Measurements from ENCODE around the gene MAPKAP1.

Gene MAPKAP1

GRCh38 chr9:125663127-125663526, 43.9 kb downstream of the MAPKAP1 start:
- Histone ChIP-seq H3K9me3 (ENCODE audit: insufficient read depth, low read length) (no peaks in the 10 kb centered on the region), H3K9ac (ENCODE audit: low read length) (no peak overlapping the region), H3K27me3 (ENCODE audit: low read length) (no peaks in the 10 kb centered on the region), H3K79me2 (ENCODE audit: insufficient read depth, low read length) (no peaks in the 10 kb centered on the region), H3F3A (ENCODE audit: insufficient read depth) (no peaks in the 10 kb centered on the region), H2AFZ (ENCODE audit: low read depth, low read length, severe bottlenecking) (no peak overlapping the region), H4K20me1 (ENCODE audit: low read depth, low read length) (no peaks in the 10 kb centered on the region), H3K4me3 (ENCODE audit: insufficient read depth, low read length, poor library complexity, severe bottlenecking) (no peak overlapping the region), H3K27ac (ENCODE audit: low read depth, low read length) (no peak overlapping the region), H3K36me3 (ENCODE audit: low read length) (no peaks in the 10 kb centered on the region), H3K4me2 (ENCODE audit: low read depth, low read length, poor library complexity, severe bottlenecking) (no peak overlapping the region), H3K9me2 (replicated peaks; ENCODE audit: insufficient read depth, low read length) (no peaks in the 10 kb centered on the region)
- TF ChIP-seq EZH2phosphoT487 (conservative IDR thresholded peaks at IDR 0.05; ENCODE audit: low read length) (no peak), CTCF (IDR thresholded peaks at IDR 0.05; ENCODE audit: insufficient read depth, low read length, poor library complexity, severe bottlenecking) (no peak)

DNA sequence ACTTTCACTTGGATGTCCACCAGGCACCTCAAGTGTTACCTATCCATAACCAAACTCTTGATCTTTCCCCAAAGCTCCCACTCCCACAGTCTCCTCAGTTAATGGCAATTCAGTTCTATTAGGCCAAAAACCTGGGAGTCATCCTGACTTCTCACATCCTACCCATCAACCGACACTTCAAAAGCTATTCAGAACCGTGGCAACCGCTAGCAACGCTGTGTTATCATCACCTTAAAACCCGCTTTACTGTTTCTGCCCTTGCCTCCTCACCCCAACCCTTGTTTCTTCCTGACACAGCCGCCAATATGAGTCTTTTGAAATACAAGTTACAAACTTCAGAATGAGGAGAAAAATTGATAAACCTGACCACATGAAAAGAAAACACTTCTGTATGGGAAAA, 46.5 kb downstream of the MAPKAP1 start:
- no peak for TF ChIP-seq CTCF (IDR thresholded peaks at IDR 0.05; ENCODE audit: insufficient read depth, low read length, poor library complexity, severe bottlenecking)
- TF ChIP-seq EZH2phosphoT487 (conservative IDR thresholded peaks at IDR 0.05; ENCODE audit: low read length), result no peak
- no peaks in the 10 kb centered on the region for H3F3A ChIP-seq (ENCODE audit: insufficient read depth)
- H3K4me3 ChIP-seq (ENCODE audit: insufficient read depth, low read length, poor library complexity, severe bottlenecking), result no peak overlapping the region
- no peaks in the 10 kb centered on the region for H3K9me2 ChIP-seq (replicated peaks; ENCODE audit: insufficient read depth, low read length)
- no peaks in the 10 kb centered on the region for H4K20me1 ChIP-seq (ENCODE audit: low read depth, low read length)
- no peaks in the 10 kb centered on the region for H3K36me3 ChIP-seq (ENCODE audit: low read length)
- H3K79me2 ChIP-seq (ENCODE audit: insufficient read depth, low read length), result no peaks in the 10 kb centered on the region
- H3K27ac ChIP-seq (ENCODE audit: low read depth, low read length), result no peak overlapping the region
- no peaks in the 10 kb centered on the region for H3K9me3 ChIP-seq (ENCODE audit: insufficient read depth, low read length)
- no peak overlapping the region for H3K4me2 ChIP-seq (ENCODE audit: low read depth, low read length, poor library complexity, severe bottlenecking)
- H3K9ac ChIP-seq (ENCODE audit: low read length), result no peak overlapping the region
- H3K27me3 ChIP-seq (ENCODE audit: low read length), result no peaks in the 10 kb centered on the region
- H2AFZ ChIP-seq (ENCODE audit: low read depth, low read length, severe bottlenecking), result no peak overlapping the region

GRCh38 chr9:125659954-125660353, 47.1 kb downstream of the MAPKAP1 start:
- Histone ChIP-seq H3K9ac (ENCODE audit: low read length) (no peak overlapping the region), H3K9me2 (replicated peaks; ENCODE audit: insufficient read depth, low read length) (no peaks in the 10 kb centered on the region), H3F3A (ENCODE audit: insufficient read depth) (no peaks in the 10 kb centered on the region)

More at GRCh38 chr9:125659954-125660353, 47.1 kb downstream of the MAPKAP1 start:
- no peaks in the 10 kb centered on the region for H3K9me3 ChIP-seq (ENCODE audit: insufficient read depth, low read length)
- no peaks in the 10 kb centered on the region for H3K36me3 ChIP-seq (ENCODE audit: low read length)
- no peak overlapping the region for H2AFZ ChIP-seq (ENCODE audit: low read depth, low read length, severe bottlenecking)
- no peak overlapping the region for H3K27ac ChIP-seq (ENCODE audit: low read depth, low read length)
- H3K27me3 ChIP-seq (ENCODE audit: low read length), result no peaks in the 10 kb centered on the region
- TF ChIP-seq CTCF (IDR thresholded peaks at IDR 0.05; ENCODE audit: insufficient read depth, low read length, poor library complexity, severe bottlenecking), result no peak
- TF ChIP-seq EZH2phosphoT487 (conservative IDR thresholded peaks at IDR 0.05; ENCODE audit: low read length), result no peak
- H4K20me1 ChIP-seq (ENCODE audit: low read depth, low read length), result no peaks in the 10 kb centered on the region
- no peaks in the 10 kb centered on the region for H3K79me2 ChIP-seq (ENCODE audit: insufficient read depth, low read length)
- no peak overlapping the region for H3K4me3 ChIP-seq (ENCODE audit: insufficient read depth, low read length, poor library complexity, severe bottlenecking)
- no peak overlapping the region for H3K4me2 ChIP-seq (ENCODE audit: low read depth, low read length, poor library complexity, severe bottlenecking)
